Rectal smooth muscle tissue (tissue), 1 donor: ENCODE data around the gene KRT71.

Experiments used
- H3K27ac ChIP-seq: one replicate; pipeline ENCODE4 v1.7.0; 2013; ENCODE audit warnings: low read depth, low read length, inconsistent platforms
- H3K27me3 ChIP-seq: one replicate; pipeline ENCODE4 v1.7.0; 2013; ENCODE audit warnings: low read length; ENCODE audit not compliant: control insufficient read depth, insufficient read depth
- H3K36me3 ChIP-seq: one replicate; pipeline ENCODE4 v1.7.0; 2013; ENCODE audit warnings: low read length; ENCODE audit not compliant: control insufficient read depth, insufficient read depth
- H3K4me1 ChIP-seq: one replicate; pipeline ENCODE4 v1.7.0; 2013; ENCODE audit warnings: low read length; ENCODE audit not compliant: control insufficient read depth, insufficient read depth
- H3K4me3 ChIP-seq: one replicate; pipeline ENCODE4 v1.7.0; 2013; ENCODE audit warnings: low read length
- H3K9ac ChIP-seq: one replicate; pipeline ENCODE4 v1.7.0; 2013; ENCODE audit warnings: low read length

Gene KRT71

GRCh38 chr12:52543985-52544883 is 8.7 kb downstream of the KRT71 start:
- H3K4me1 ChIP-seq = no peaks in the 10 kb centered on the region
- H3K27ac ChIP-seq = no peak overlapping the region
- H3K4me3 ChIP-seq = no peak overlapping the region
- H3K9ac ChIP-seq = no peak overlapping the region
- no peaks in the 10 kb centered on the region for H3K27me3 ChIP-seq
- H3K36me3 ChIP-seq = no peaks in the 10 kb centered on the region

GRCh38 chr12:52542785-52543318 is 10.1 kb downstream of the KRT71 start:
- H3K36me3 ChIP-seq = no peaks in the 10 kb centered on the region
- no peak overlapping the region for H3K27ac ChIP-seq
- no peak overlapping the region for H3K4me3 ChIP-seq

GRCh38 chr12:52542157-52542556 is 10.8 kb downstream of the KRT71 start:
- H3K27me3 ChIP-seq = no peaks in the 10 kb centered on the region
- no peak overlapping the region for H3K4me3 ChIP-seq
- H3K27ac ChIP-seq = no peak overlapping the region
- H3K36me3 ChIP-seq = no peaks in the 10 kb centered on the region
- H3K4me1 ChIP-seq = no peaks in the 10 kb centered on the region
- H3K9ac ChIP-seq = no peak overlapping the region

More at GRCh38 chr12:52542785-52543318, 10.1 kb downstream of the KRT71 start:
- H3K27me3 ChIP-seq = no peaks in the 10 kb centered on the region
- no peaks in the 10 kb centered on the region for H3K4me1 ChIP-seq
- H3K9ac ChIP-seq = no peak overlapping the region

- H3K27ac ChIP-seq = no peak overlapping the region
- H3K36me3 ChIP-seq = no peaks in the 10 kb centered on the region
- no peak overlapping the region for H3K9ac ChIP-seq
- no peaks in the 10 kb centered on the region for H3K4me1 ChIP-seq
- H3K27me3 ChIP-seq = no peaks in the 10 kb centered on the region
- H3K4me3 ChIP-seq = no peak overlapping the region
These were observed 11.2 kb downstream of the KRT71 start for GRCh38 chr12:52541709-52542108.

GRCh38 chr12:52540531-52540930 is 12.4 kb downstream of the KRT71 start:
- H3K27me3 ChIP-seq = no peaks in the 10 kb centered on the region
- H3K36me3 ChIP-seq = no peaks in the 10 kb centered on the region
- H3K27ac ChIP-seq = no peak overlapping the region
- no peak overlapping the region for H3K4me3 ChIP-seq
- no peaks in the 10 kb centered on the region for H3K4me1 ChIP-seq
- H3K9ac ChIP-seq = no peak overlapping the region

- H3K4me3 ChIP-seq = no peak overlapping the region
- H3K27me3 ChIP-seq = no peaks in the 10 kb centered on the region
- H3K4me1 ChIP-seq = no peaks in the 10 kb centered on the region
- H3K9ac ChIP-seq = no peak overlapping the region
- H3K27ac ChIP-seq = no peak overlapping the region
- no peaks in the 10 kb centered on the region for H3K36me3 ChIP-seq
These were observed 13.1 kb downstream of the KRT71 start for GRCh38 chr12:52539821-52540173.

GRCh38 chr12:52539083-52539820 is 13.7 kb downstream of the KRT71 start:
- Histone ChIP-seq H3K4me3 (no peak overlapping the region), H3K4me1 (no peaks in the 10 kb centered on the region), H3K27me3 (no peaks in the 10 kb centered on the region), H3K36me3 (no peaks in the 10 kb centered on the region), H3K27ac (no peak overlapping the region), H3K9ac (no peak overlapping the region)

GRCh38 chr12:52537101-52537500 is 15.8 kb downstream of the KRT71 start:
- Histone ChIP-seq H3K36me3 (no peaks in the 10 kb centered on the region), H3K4me3 (no peak overlapping the region), H3K4me1 (no peaks in the 10 kb centered on the region), H3K9ac (no peak overlapping the region), H3K27me3 (no peaks in the 10 kb centered on the region), H3K27ac (no peak overlapping the region)

- Histone ChIP-seq H3K9ac (no peak overlapping the region), H3K4me3 (no peak overlapping the region), H3K27me3 (no peaks in the 10 kb centered on the region), H3K4me1 (no peaks in the 10 kb centered on the region), H3K27ac (no peak overlapping the region), H3K36me3 (no peaks in the 10 kb centered on the region)
These were observed 17.4 kb downstream of the KRT71 start for GRCh38 chr12:52535574-52535973.

- Histone ChIP-seq H3K4me1 (no peaks in the 10 kb centered on the region), H3K27me3 (no peaks in the 10 kb centered on the region), H3K36me3 (no peaks in the 10 kb centered on the region), H3K27ac (no peak overlapping the region), H3K9ac (no peak overlapping the region), H3K4me3 (no peak overlapping the region)
These were observed 18.5 kb downstream of the KRT71 start for GRCh38 chr12:52534482-52534881.

- H3K4me1 ChIP-seq = no peaks in the 10 kb centered on the region
- no peaks in the 10 kb centered on the region for H3K36me3 ChIP-seq
- no peak overlapping the region for H3K4me3 ChIP-seq
- peak overlapping the region; percentile 31 for H3K27ac ChIP-seq
- no peaks in the 10 kb centered on the region for H3K27me3 ChIP-seq
- H3K9ac ChIP-seq = no peak overlapping the region
These were observed 19.1 kb downstream of the KRT71 start for GRCh38 chr12:52533686-52534470.

GRCh38 chr12:52532636-52533035 is 20.3 kb downstream of the KRT71 start:
- no peaks in the 10 kb centered on the region for H3K4me1 ChIP-seq
- no peaks in the 10 kb centered on the region for H3K36me3 ChIP-seq
- H3K4me3 ChIP-seq = no peak overlapping the region
- no peaks in the 10 kb centered on the region for H3K27me3 ChIP-seq
- no peak overlapping the region for H3K27ac ChIP-seq
- H3K9ac ChIP-seq = no peak overlapping the region
